ENCODE data around the gene EFCAB5. TPM values are rescaled to one million over a fixed set of nuclear protein-coding genes. Genes with fewer than 3 reads are reported as not detected.

EFCAB5 gene
- polyA plus RNA-seq, 1 donor from 2014 or later: 1.0 TPM

DNA sequence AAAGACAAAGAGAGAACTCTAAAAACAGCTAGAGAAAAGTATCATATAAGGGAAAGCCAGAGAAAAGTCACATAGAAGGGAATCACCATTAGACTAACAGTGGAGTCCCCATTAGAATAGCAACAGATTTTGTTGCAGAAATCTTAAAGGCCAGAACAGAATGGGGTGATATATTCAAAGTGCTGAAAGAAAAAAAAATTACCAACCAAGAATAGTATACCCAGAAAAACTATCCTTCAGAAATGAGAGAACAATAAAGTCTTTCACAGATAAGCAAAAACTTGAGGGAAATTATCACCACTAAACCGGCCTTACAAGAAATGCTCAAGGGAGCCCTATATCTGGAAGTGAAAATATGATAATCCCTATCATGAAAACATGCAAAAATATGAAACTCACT is 123.3 kb downstream of the EFCAB5 start:
- H3K27me3 ChIP-seq (ENCODE audit: insufficient read depth, low read depth, low read length): no peaks in the 10 kb centered on the region
- TF ChIP-seq EZH2 (IDR thresholded peaks at IDR 0.05; ENCODE audit: borderline replicate concordance, insufficient read depth, low read length, poor library complexity, severe bottlenecking) (no peak), RAD21 (conservative IDR thresholded peaks at IDR 0.05) (no peak), POLR2AphosphoS5 (IDR thresholded peaks at IDR 0.05) (no peak)
- TF ChIP-seq, protein P1, sequence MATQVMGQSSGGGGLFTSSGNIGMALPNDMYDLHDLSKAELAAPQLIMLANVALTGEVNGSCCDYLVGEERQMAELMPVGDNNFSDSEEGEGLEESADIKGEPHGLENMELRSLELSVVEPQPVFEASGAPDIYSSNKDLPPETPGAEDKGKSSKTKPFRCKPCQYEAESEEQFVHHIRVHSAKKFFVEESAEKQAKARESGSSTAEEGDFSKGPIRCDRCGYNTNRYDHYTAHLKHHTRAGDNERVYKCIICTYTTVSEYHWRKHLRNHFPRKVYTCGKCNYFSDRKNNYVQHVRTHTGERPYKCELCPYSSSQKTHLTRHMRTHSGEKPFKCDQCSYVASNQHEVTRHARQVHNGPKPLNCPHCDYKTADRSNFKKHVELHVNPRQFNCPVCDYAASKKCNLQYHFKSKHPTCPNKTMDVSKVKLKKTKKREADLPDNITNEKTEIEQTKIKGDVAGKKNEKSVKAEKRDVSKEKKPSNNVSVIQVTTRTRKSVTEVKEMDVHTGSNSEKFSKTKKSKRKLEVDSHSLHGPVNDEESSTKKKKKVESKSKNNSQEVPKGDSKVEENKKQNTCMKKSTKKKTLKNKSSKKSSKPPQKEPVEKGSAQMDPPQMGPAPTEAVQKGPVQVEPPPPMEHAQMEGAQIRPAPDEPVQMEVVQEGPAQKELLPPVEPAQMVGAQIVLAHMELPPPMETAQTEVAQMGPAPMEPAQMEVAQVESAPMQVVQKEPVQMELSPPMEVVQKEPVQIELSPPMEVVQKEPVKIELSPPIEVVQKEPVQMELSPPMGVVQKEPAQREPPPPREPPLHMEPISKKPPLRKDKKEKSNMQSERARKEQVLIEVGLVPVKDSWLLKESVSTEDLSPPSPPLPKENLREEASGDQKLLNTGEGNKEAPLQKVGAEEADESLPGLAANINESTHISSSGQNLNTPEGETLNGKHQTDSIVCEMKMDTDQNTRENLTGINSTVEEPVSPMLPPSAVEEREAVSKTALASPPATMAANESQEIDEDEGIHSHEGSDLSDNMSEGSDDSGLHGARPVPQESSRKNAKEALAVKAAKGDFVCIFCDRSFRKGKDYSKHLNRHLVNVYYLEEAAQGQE (IDR thresholded peaks at IDR 0.05; ENCODE audit: borderline replicate concordance): no peak
- no peaks in the 10 kb centered on the region for H3K9me3 ChIP-seq (ENCODE audit: low read length)
- no peak overlapping the region for H3K27ac ChIP-seq (ENCODE audit: low read length)
- H3K9me2 ChIP-seq (ENCODE audit: insufficient read depth, low read length): no peaks in the 10 kb centered on the region
- no peaks in the 10 kb centered on the region for H3K79me2 ChIP-seq (replicated peaks; ENCODE audit: insufficient read depth, low read length)
- no peak overlapping the region for H3K4me3 ChIP-seq (ENCODE audit: low read length)
- no peak overlapping the region for H3K9ac ChIP-seq (ENCODE audit: low read length)
- H4K20me1 ChIP-seq (ENCODE audit: insufficient read depth): no peaks in the 10 kb centered on the region
- H3F3A ChIP-seq (ENCODE audit: insufficient read depth, low read length, poor library complexity, severe bottlenecking): no peaks in the 10 kb centered on the region
- no peaks in the 10 kb centered on the region for H3K36me3 ChIP-seq (ENCODE audit: insufficient read depth, low read length)
- H2AFZ ChIP-seq (ENCODE audit: low read depth, low read length): no peak overlapping the region
- no peak overlapping the region for H3K4me2 ChIP-seq (ENCODE audit: low read length)

GRCh38 chr17:30068465-30068864 is 127.0 kb downstream of the EFCAB5 start:
- Histone ChIP-seq H3K4me2 (ENCODE audit: low read length) (no peak overlapping the region), H3K9me3 (ENCODE audit: low read length) (no peaks in the 10 kb centered on the region), H4K20me1 (ENCODE audit: insufficient read depth) (no peaks in the 10 kb centered on the region), H3K27ac (ENCODE audit: low read length) (no peak overlapping the region), H3K9me2 (ENCODE audit: insufficient read depth, low read length) (no peaks in the 10 kb centered on the region), H3K27me3 (ENCODE audit: insufficient read depth, low read depth, low read length) (no peaks in the 10 kb centered on the region), H3K79me2 (replicated peaks; ENCODE audit: insufficient read depth, low read length) (no peaks in the 10 kb centered on the region), H3K4me3 (ENCODE audit: low read length) (no peak overlapping the region), H3F3A (ENCODE audit: insufficient read depth, low read length, poor library complexity, severe bottlenecking) (no peaks in the 10 kb centered on the region), H3K36me3 (ENCODE audit: insufficient read depth, low read length) (no peaks in the 10 kb centered on the region), H2AFZ (ENCODE audit: low read depth, low read length) (no peak overlapping the region), H3K9ac (ENCODE audit: low read length) (no peak overlapping the region)
- TF ChIP-seq TAF1 (IDR thresholded peaks at IDR 0.05; ENCODE audit: low read depth) (no peak), CTCF (IDR thresholded peaks at IDR 0.05; ENCODE audit: poor library complexity, severe bottlenecking) (no peak), RAD21 (conservative IDR thresholded peaks at IDR 0.05) (no peak), EZH2 (IDR thresholded peaks at IDR 0.05; ENCODE audit: borderline replicate concordance, insufficient read depth, low read length, poor library complexity, severe bottlenecking) (no peak), SMC3 (conservative IDR thresholded peaks at IDR 0.05; ENCODE audit: poor library complexity) (no peak), POLR2AphosphoS5 (IDR thresholded peaks at IDR 0.05) (no peak), EP300 (conservative IDR thresholded peaks at IDR 0.05; ENCODE audit: poor library complexity, severe bottlenecking) (no peak), MXI1 (conservative IDR thresholded peaks at IDR 0.05; ENCODE audit: poor library complexity, severe bottlenecking) (no peak)
- TF ChIP-seq, protein P1 (IDR thresholded peaks at IDR 0.05; ENCODE audit: borderline replicate concordance): no peak

All from neural cell (in vitro differentiated cells).